HepG2 (cell line): ENCODE data around the gene OTOGL. TPM values are rescaled to one million over a fixed set of nuclear protein-coding genes. Genes with fewer than 3 reads are reported as not detected.

Experiments
- ATAC-seq: fragments of 200-7000 bp; cut with Tn5 transposase; 3 replicates; pipeline ENCODE4 v1.9.1; 2020; ENCODE audit warnings: mild to moderate bottlenecking, moderate library complexity
- BruUV-seq: library from RNA; stranded (reverse); fragments of 400-500 nt; replicated peaks from 2 replicates; lab custom pipeline; 2021; lab: Mats Ljungman, UMichigan
- CTCF ChIA-PET: fragments of 300-600 bp; formaldehyde crosslinking; extraction: SDS; loops from one replicate; lab custom pipeline; 2021; ENCODE audit warnings: low total read pairs, inconsistent platforms, low intra/inter-chr PET ratio; lab: Yijun Ruan, JAX
- POLR2A ChIA-PET: fragments of 350-600 bp; sonication (Branson Sonifier 250); formaldehyde crosslinking; loops from one replicate; lab custom pipeline; 2020; ENCODE audit warnings: antibody characterized with exemption, inconsistent platforms; lab: Yijun Ruan, JAX
- DNase-seq: peaks from one replicate; pipeline ENCODE4 v3.0.0-alpha.2; 2015; ENCODE audit warnings: low spot score
- FAIRE-seq: peaks from 3 replicates; lab custom pipeline; 2011; peaks lifted over from hg19 to GRCh38; lab: Jason Lieb, UNC
- H2AFZ ChIP-seq: one replicate; pipeline ENCODE4 v1.6.1; 2011; ENCODE audit warnings: low read length, inconsistent platforms
- H3K27ac ChIP-seq: fragments of 300-600 bp; 3 replicates; pipeline ENCODE4 v1.8.0; 2011; ENCODE audit warnings: mixed run types, mild to moderate bottlenecking, mixed read lengths, low read length, inconsistent platforms; ENCODE audit not compliant: insufficient read depth; ENCODE audit errors: extremely low read length
- H3K27me3 ChIP-seq, 2 experiments: fragments of 200-600 bp in 1 of 2; 2 replicates in 1 of 2; 3 replicates in 1 of 2; pipeline versions ENCODE4 v1.6.0 to v1.8.0; 2011; ENCODE audit warnings: low read length in 2 of 2, mild to moderate bottlenecking in 2 of 2, moderate library complexity in 2 of 2, inconsistent platforms in 1 of 2; ENCODE audit not compliant: insufficient read depth in 2 of 2, control insufficient read depth in 1 of 2
- H3K36me3 ChIP-seq, 2 experiments: fragments of 200-600 bp in 1 of 2; replicated peaks in 1 of 2; 2 replicates in 1 of 2; 3 replicates in 1 of 2; pipeline versions ENCODE4 v1.5.1 to v1.8.0; 2011; ENCODE audit warnings: low read length in 2 of 2, inconsistent platforms in 1 of 2; ENCODE audit not compliant: insufficient read depth in 2 of 2, control insufficient read depth in 1 of 2
- H3K4me1 ChIP-seq: 2 replicates; pipeline ENCODE4 v1.5.1; 2012; ENCODE audit warnings: low read length, inconsistent platforms; ENCODE audit not compliant: insufficient read depth
- H3K4me2 ChIP-seq: 2 replicates; pipeline ENCODE4 v1.6.0; 2011; ENCODE audit warnings: low read depth, low read length, inconsistent platforms
- H3K4me3 ChIP-seq, 3 experiments: fragments of 200-600 bp in 1 of 3; sonication (generic), shearing (Covaris generic) in 1 of 3; replicated peaks in 1 of 3; 2 replicates each; pipeline ENCODE4 v1.5.1; 2011 to 2016; ENCODE audit warnings: low read length in 3 of 3, inconsistent platforms in 2 of 3, low read depth in 2 of 3, mild to moderate bottlenecking in 2 of 3, control low read depth in 1 of 3, mixed read lengths in 1 of 3; ENCODE audit not compliant: insufficient read depth in 1 of 3
- H3K79me2 ChIP-seq: one replicate; pipeline ENCODE4 v1.6.1; 2011; ENCODE audit warnings: low read length, inconsistent platforms; ENCODE audit not compliant: insufficient read depth
- H3K9ac ChIP-seq: 2 replicates; pipeline ENCODE4 v1.6.0; 2011; ENCODE audit warnings: mild to moderate bottlenecking, low read depth, low read length, inconsistent platforms; ENCODE audit not compliant: insufficient read depth
- H3K9me3 ChIP-seq: 2 replicates; pipeline ENCODE4 v1.5.1; 2012; ENCODE audit warnings: mild to moderate bottlenecking, low read length
- H4K20me1 ChIP-seq: 2 replicates; pipeline ENCODE4 v1.6.0; 2011; ENCODE audit warnings: inconsistent platforms, mild to moderate bottlenecking, low read length, moderate library complexity; ENCODE audit not compliant: insufficient read depth
- ATM ChIP-seq: fragments of 450-650 bp; IDR thresholded peaks from 2 replicates; pipeline ENCODE4 v1.7.1; 2017; ENCODE audit warnings: mild to moderate bottlenecking, borderline replicate concordance
- ATRX ChIP-seq: sonication (generic); formaldehyde crosslinking; IDR thresholded peaks from 2 replicates; pipeline ENCODE4 v1.4.0; 2020; ENCODE audit warnings: missing genetic modification reagents, borderline replicate concordance
- HOXA9 ChIP-seq: sonication (generic); formaldehyde crosslinking; IDR thresholded peaks from 2 replicates; pipeline ENCODE4 v1.8.1; 2022; ENCODE audit warnings: missing genetic modification reagents, mild to moderate bottlenecking, moderate library complexity, borderline replicate concordance
- KLF11 ChIP-seq: IDR thresholded peaks from 2 replicates; pipeline ENCODE4 v1.6.1; 2016; ENCODE audit warnings: missing compliant biosample characterization
- NPAS2 ChIP-seq: sonication (generic); formaldehyde crosslinking; IDR thresholded peaks from 2 replicates; pipeline ENCODE4 v1.8.0; 2022; ENCODE audit warnings: mild to moderate bottlenecking, missing genetic modification reagents, borderline replicate concordance
- PRMT3 ChIP-seq: sonication (generic); formaldehyde crosslinking; IDR thresholded peaks from 2 replicates; pipeline ENCODE4 v1.8.1; 2022; ENCODE audit warnings: low read depth, mild to moderate bottlenecking, moderate library complexity, missing genetic modification reagents, borderline replicate concordance
- TMF1 ChIP-seq: sonication (generic); formaldehyde crosslinking; IDR thresholded peaks from 2 replicates; pipeline ENCODE4 v1.8.1; 2022; ENCODE audit warnings: low read depth, missing genetic modification reagents
- ZBTB8A ChIP-seq: sonication (generic); formaldehyde crosslinking; IDR thresholded peaks from 2 replicates; pipeline ENCODE4 v1.4.0; 2020; ENCODE audit warnings: mild to moderate bottlenecking, low read depth, missing genetic modification reagents, borderline replicate concordance
- ZNF558 ChIP-seq: sonication (generic); formaldehyde crosslinking; IDR thresholded peaks from 2 replicates; pipeline ENCODE4 v1.9.0; 2022; ENCODE audit warnings: mild to moderate bottlenecking, missing genetic modification reagents, borderline replicate concordance
- ZNF570 ChIP-seq: sonication (generic); formaldehyde crosslinking; IDR thresholded peaks from 2 replicates; pipeline ENCODE4 v1.4.0; 2020; ENCODE audit warnings: mild to moderate bottlenecking, missing genetic modification reagents, borderline replicate concordance
- ZNF644 ChIP-seq: IDR thresholded peaks from 2 replicates; pipeline ENCODE4 v1.6.1; 2016; ENCODE audit warnings: low read depth
- ZNF670 ChIP-seq: sonication (generic); formaldehyde crosslinking; IDR thresholded peaks from 2 replicates; pipeline ENCODE4 v1.8.0; 2022; ENCODE audit warnings: mild to moderate bottlenecking, missing genetic modification reagents, borderline replicate concordance
- ZNF891 ChIP-seq: sonication (generic); formaldehyde crosslinking; IDR thresholded peaks from 2 replicates; pipeline ENCODE4 v1.5.0; 2020; ENCODE audit warnings: mild to moderate bottlenecking, missing genetic modification reagents
- WGBS: methylation state at CpG from one replicate; pipeline ENCODE4 v1.1.6; 2017; ENCODE audit warnings: low lambda C conversion rate; 5-methylcytosine and 5-hydroxymethylcytosine counted together
- in situ Hi-C: cut with HindIII; loops from 2 replicates; pipeline ENCODE4 v1.10.0; 2017; ENCODE audit warnings: low pct_unique_long_range_greater_than_20kb; ENCODE audit not compliant: extremely low pct_ligation_motif_present
- intact Hi-C: fragments of 100-400 bp; cut with micrococcal nuclease; formaldehyde crosslinking; loops from one replicate; pipeline ENCODE4 v1.10.0; 2022; ENCODE audit not compliant: unreplicated experiment
- polyA plus RNA-seq, 8 experiments: library from polyadenylated mRNA; depleted of rRNA in 3 of 8; stranded (reverse) in 7 of 8; unstranded in 1 of 8; fragments of >200 nt; fragmentation: Illumina TruSeq in 4 of 8; extraction: Trizol in 4 of 8; gene quantifications; 2 replicates each; pipeline versions ENCODE4 v1.2.1 to v1.2.3, GENCODE V29; 2011 to 2016; ENCODE audit warnings: low read depth in 4 of 8, missing spikeins in 1 of 8, mixed read lengths in 1 of 8; ENCODE audit not compliant: insufficient read depth in 1 of 8
- total RNA-seq, 5 experiments: library from RNA; depleted of rRNA; stranded (reverse); fragments of >200 nt; fragmentation: Illumina TruSeq; extraction: Trizol; gene quantifications; 2 replicates each; pipeline ENCODE4 v1.2.3, GENCODE V29; 2016; ENCODE audit warnings: low read depth in 1 of 5

OTOGL gene
- total and polyA plus RNA-seq, 2 of the 13 experiments (the other 11 are each of a cell fraction or from before 2014, with no cell fraction given), result not detected

DNA sequence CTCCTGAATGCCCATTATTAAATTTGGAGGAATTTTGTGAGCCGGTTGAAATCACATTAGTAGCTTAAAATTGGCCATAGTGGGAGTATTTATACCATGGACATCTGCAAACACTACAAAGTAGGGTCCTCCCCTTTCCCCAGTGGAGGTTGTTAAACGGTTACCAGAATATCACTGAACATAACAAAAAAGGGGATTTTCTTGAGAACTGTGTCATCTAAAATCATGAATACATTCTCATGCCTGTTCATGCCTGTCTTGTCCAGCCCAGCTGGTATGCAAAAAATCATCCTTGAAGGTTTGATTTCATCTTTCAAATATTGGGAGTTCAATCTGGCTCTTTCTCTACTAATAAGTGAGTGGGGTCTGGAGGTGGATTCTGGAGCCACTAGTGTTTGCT lies 96.4 kb downstream of the OTOGL start:
- no TSS peak for BruUV-seq
- no peaks in the 10 kb centered on the region for H3K27me3 ChIP-seq
- H3K27ac ChIP-seq, result no peak overlapping the region
- no peaks in the 10 kb centered on the region for H3K79me2 ChIP-seq
- ChIA-PET POLR2A (no interaction called here), CTCF (interaction anchor here (1.0 kb wide), 1 partner anchor 74 kb away, joined by 5 read pairs; no protein-coding TSS in a partner anchor)
- no peaks in the 10 kb centered on the region for H3K9me3 ChIP-seq
- intact Hi-C loops, result loop anchor here (1.0 kb wide), 1 partner anchor 75 kb away; no protein-coding TSS in a partner anchor
- 0% methylated on average over 2 of the region's 2 CpGs for WGBS
- DNase-seq, result no peak
- no peaks in the 10 kb centered on the region for H4K20me1 ChIP-seq
- H2AFZ ChIP-seq, result no peak overlapping the region
- no peaks in the 10 kb centered on the region for H3K36me3 ChIP-seq
- in situ Hi-C loops, result loop anchor here (25.0 kb wide), 1 partner anchor 408 kb away; no protein-coding TSS in a partner anchor
- no peak overlapping the region for H3K9ac ChIP-seq
- no peak for FAIRE-seq
- no peaks in the 10 kb centered on the region for H3K4me1 ChIP-seq
- no peak for TF ChIP-seq HOXA9 (CRISPR knock-in tag)
- no peak overlapping the region for H3K4me3 ChIP-seq
- no peak for ATAC-seq
- H3K4me2 ChIP-seq, result no peak overlapping the region

DNA sequence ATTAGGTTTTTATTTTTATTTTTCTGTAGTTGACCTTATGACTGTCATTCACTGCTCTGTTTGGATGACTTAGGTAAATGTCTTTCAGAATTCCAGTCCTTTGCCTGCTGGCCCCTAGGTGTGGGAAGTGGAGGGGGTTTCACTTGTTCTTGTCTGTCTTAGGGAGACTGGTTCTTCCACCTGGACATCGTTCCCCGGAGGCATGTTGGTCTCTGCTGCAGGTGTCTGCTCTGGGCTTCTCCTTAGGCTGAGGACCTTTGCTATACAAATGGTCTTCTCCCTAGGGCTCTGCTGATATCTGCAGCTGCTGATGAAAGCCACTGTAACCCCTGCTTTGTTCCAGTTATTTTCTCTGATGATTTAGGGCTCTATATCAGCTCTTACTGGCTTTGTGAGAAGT lies 97.1 kb downstream of the OTOGL start:
- H3K27me3 ChIP-seq, result no peaks in the 10 kb centered on the region
- H3K79me2 ChIP-seq, result no peaks in the 10 kb centered on the region
- POLR2A ChIA-PET, result no interaction called here
- ATAC-seq (no peak), FAIRE-seq (no peak)
- in situ Hi-C loops, result loop anchor here (25.0 kb wide), 1 partner anchor 409 kb away; no protein-coding TSS in a partner anchor
- no TSS peak for BruUV-seq
- intact Hi-C loops, result no loop called here
- no peaks in the 10 kb centered on the region for H3K4me1 ChIP-seq
- H2AFZ ChIP-seq, result no peak overlapping the region
- no peak overlapping the region for H3K4me2 ChIP-seq
- TF ChIP-seq ZNF891 (CRISPR knock-in tag), result no peak
- TF ChIP-seq ZNF670 (CRISPR knock-in tag), result no peak
- no peak for TF ChIP-seq ZNF558 (CRISPR knock-in tag)
- no peak for TF ChIP-seq ATM
- no peak for TF ChIP-seq ZNF644 (CRISPR knock-in tag)
- no peak for TF ChIP-seq ATRX
- TF ChIP-seq ZBTB8A, result no peak
- no peak for TF ChIP-seq ZNF570
- TF ChIP-seq PRMT3 (CRISPR knock-in tag), result no peak
- no peak for TF ChIP-seq KLF11 (CRISPR knock-in tag)
- TF ChIP-seq TMF1 (CRISPR knock-in tag), result no peak
- no peak for TF ChIP-seq NPAS2 (CRISPR knock-in tag)
- TF ChIP-seq, all 625 proteins: peak for 0
- CTCF ChIA-PET, result no interaction called here
- Histone ChIP-seq H3K9me3 (no peaks in the 10 kb centered on the region), H3K9ac (no peak overlapping the region), H3K4me3 (no peak overlapping the region), H4K20me1 (no peaks in the 10 kb centered on the region), H3K27ac (no peak overlapping the region), H3K36me3 (no peaks in the 10 kb centered on the region)
- WGBS, result no CpG with 5 or more reads among the region's 2 CpGs
- DNase-seq, result no peak
